HepG2 (cell line): ENCODE measurements around the gene SLC16A3. TPM values are rescaled to one million over a fixed set of nuclear protein-coding genes. Genes with fewer than 3 reads are reported as not detected.

Experiments used
- LCORL ChIP-seq, 2 experiments: fragments of 450-650 bp in 1 of 2; sonication (generic) in 1 of 2; formaldehyde crosslinking in 1 of 2; IDR thresholded peaks; 2 replicates each; pipeline versions ENCODE4 v1.5.0 to v1.6.1; 2017 to 2020; ENCODE audit warnings: antibody characterized with exemption in 1 of 2, missing genetic modification reagents in 1 of 2
- RBAK ChIP-seq: sonication (generic); formaldehyde crosslinking; IDR thresholded peaks from 2 replicates; pipeline ENCODE4 v1.5.1; 2020; ENCODE audit warnings: mild to moderate bottlenecking, missing genetic modification reagents
- ZEB1 ChIP-seq: IDR thresholded peaks from 2 replicates; pipeline ENCODE4 v1.6.1; 2012; ENCODE audit warnings: mild to moderate bottlenecking, low read depth, inconsistent platforms; ENCODE audit not compliant: insufficient replicate concordance
- ZNF335 ChIP-seq: sonication (generic); formaldehyde crosslinking; IDR thresholded peaks from 2 replicates; pipeline ENCODE4 v1.4.0; 2020; ENCODE audit warnings: missing genetic modification reagents
- ZNF567 ChIP-seq: sonication (generic); formaldehyde crosslinking; IDR thresholded peaks from 2 replicates; pipeline ENCODE4 v1.8.1; 2023; ENCODE audit warnings: mild to moderate bottlenecking, missing genetic modification reagents, borderline replicate concordance
- ZNF670 ChIP-seq: sonication (generic); formaldehyde crosslinking; IDR thresholded peaks from 2 replicates; pipeline ENCODE4 v1.8.0; 2022; ENCODE audit warnings: mild to moderate bottlenecking, missing genetic modification reagents, borderline replicate concordance
- ZNF776 ChIP-seq: sonication (generic); formaldehyde crosslinking; IDR thresholded peaks from 2 replicates; pipeline ENCODE4 v1.4.0; 2020; ENCODE audit warnings: mild to moderate bottlenecking, missing genetic modification reagents
- ZSCAN20 ChIP-seq: sonication (generic); formaldehyde crosslinking; IDR thresholded peaks from 2 replicates; pipeline ENCODE4 v1.4.0; 2020; ENCODE audit warnings: missing genetic modification reagents, mild to moderate bottlenecking, borderline replicate concordance
- ZSCAN21 ChIP-seq: sonication (generic); formaldehyde crosslinking; IDR thresholded peaks from 2 replicates; pipeline ENCODE4 v1.8.0; 2022; ENCODE audit warnings: mild to moderate bottlenecking, missing genetic modification reagents, moderate library complexity, borderline replicate concordance
- ZSCAN29 ChIP-seq: sonication (generic); formaldehyde crosslinking; conservative IDR thresholded peaks from 2 replicates; pipeline ENCODE4 v1.4.0; 2020; ENCODE audit warnings: mild to moderate bottlenecking, missing genetic modification reagents
- polyA plus RNA-seq, 8 experiments: library from polyadenylated mRNA; depleted of rRNA in 3 of 8; stranded (reverse) in 7 of 8; unstranded in 1 of 8; fragments of >200 nt; fragmentation: Illumina TruSeq in 4 of 8; extraction: Trizol in 4 of 8; gene quantifications; 2 replicates each; pipeline versions ENCODE4 v1.2.1 to v1.2.3, GENCODE V29; 2011 to 2016; ENCODE audit warnings: low read depth in 4 of 8, missing spikeins in 1 of 8, mixed read lengths in 1 of 8; ENCODE audit not compliant: insufficient read depth in 1 of 8
- total RNA-seq, 5 experiments: library from RNA; depleted of rRNA; stranded (reverse); fragments of >200 nt; fragmentation: Illumina TruSeq; extraction: Trizol; gene quantifications; 2 replicates each; pipeline ENCODE4 v1.2.3, GENCODE V29; 2016; ENCODE audit warnings: low read depth in 1 of 5
- TF ChIP-seq, protein P1 (sequence below): sonication (generic); formaldehyde crosslinking; IDR thresholded peaks from 2 replicates; pipeline ENCODE4 v1.5.1; 2020; ENCODE audit warnings: mild to moderate bottlenecking, missing genetic modification reagents, moderate library complexity
- TF ChIP-seq, protein P2 (sequence below), 2 experiments: sonication (generic) in 1 of 2; formaldehyde crosslinking in 1 of 2; IDR thresholded peaks; 2 replicates each; pipeline versions ENCODE4 v1.6.1 to v1.9.0; 2014 to 2022; ENCODE audit warnings: antibody characterized with exemption in 1 of 2, borderline replicate concordance in 1 of 2, inconsistent platforms in 1 of 2, low read depth in 1 of 2, missing genetic modification reagents in 1 of 2
- TF ChIP-seq, protein P3 (sequence below): sonication (generic); formaldehyde crosslinking; IDR thresholded peaks from 2 replicates; pipeline ENCODE4 v1.5.0; 2020; ENCODE audit warnings: missing genetic modification reagents

SLC16A3 gene
- total and polyA plus RNA-seq, 2 of the 13 experiments (the other 11 are each of a cell fraction or from before 2014, with no cell fraction given): 242 to 349 TPM

DNA sequence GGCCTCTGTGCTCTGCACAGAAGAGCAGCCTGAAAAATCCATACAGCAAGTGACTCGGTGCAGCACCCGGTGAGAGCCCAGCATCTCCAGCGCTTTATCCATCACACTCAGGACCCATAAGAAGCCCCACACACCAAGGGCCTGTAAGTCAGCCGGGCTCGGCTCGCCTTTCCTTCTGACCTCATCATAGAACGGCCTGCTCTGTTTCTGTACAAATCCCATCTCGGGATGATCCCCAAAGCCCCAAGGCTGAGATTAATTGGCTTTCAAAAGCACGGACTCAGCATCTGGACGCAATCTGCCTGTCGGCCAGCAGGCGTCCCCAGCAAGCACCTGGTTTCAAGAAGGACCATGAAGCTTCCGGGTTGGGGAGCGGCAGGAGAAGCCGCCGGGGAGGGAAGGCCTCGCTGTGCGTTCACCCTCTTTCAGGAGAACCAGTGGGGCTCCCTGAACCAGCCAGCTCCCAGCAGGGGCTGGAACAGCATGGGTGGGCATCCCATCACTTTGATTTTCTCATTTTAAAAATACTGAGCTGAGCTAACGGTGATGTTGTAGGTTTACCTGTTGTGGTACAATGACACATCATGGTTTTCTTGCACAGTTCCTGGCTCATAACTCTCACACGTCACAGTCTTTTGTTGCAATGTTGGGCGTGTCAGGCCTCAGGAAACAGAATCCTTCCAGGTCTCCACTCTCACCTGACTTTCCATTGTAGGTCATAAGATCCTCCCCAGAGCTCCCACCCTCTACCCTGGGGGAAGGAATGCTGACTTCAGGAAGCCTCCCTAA, 22.9 kb upstream of the SLC16A3 start (continued):
- TF ChIP-seq RBAK (CRISPR knock-in tag) (0 out of 2 replicates have a peak, but pooled peaks have one; percentile 22), ZSCAN20 (no peak), ZNF567 (CRISPR knock-in tag) (no peak), ZEB1 (peak; percentile 54), ZSCAN29 (no peak), LCORL (IDR thresholded peaks at IDR 0.05) (no peak), LCORL (CRISPR knock-in tag; IDR thresholded peaks at IDR 0.05) (peak; percentile 53; the same call in 1 of the 2 replicates), ZSCAN21 (CRISPR knock-in tag) (peak; percentile 62; the same call in 1 of the 2 replicates), ZNF776 (no peak), ZNF670 (no peak), ZNF335 (CRISPR knock-in tag) (peak; percentile 66; the same call in 1 of the 2 replicates)
- TF ChIP-seq, protein P1, sequence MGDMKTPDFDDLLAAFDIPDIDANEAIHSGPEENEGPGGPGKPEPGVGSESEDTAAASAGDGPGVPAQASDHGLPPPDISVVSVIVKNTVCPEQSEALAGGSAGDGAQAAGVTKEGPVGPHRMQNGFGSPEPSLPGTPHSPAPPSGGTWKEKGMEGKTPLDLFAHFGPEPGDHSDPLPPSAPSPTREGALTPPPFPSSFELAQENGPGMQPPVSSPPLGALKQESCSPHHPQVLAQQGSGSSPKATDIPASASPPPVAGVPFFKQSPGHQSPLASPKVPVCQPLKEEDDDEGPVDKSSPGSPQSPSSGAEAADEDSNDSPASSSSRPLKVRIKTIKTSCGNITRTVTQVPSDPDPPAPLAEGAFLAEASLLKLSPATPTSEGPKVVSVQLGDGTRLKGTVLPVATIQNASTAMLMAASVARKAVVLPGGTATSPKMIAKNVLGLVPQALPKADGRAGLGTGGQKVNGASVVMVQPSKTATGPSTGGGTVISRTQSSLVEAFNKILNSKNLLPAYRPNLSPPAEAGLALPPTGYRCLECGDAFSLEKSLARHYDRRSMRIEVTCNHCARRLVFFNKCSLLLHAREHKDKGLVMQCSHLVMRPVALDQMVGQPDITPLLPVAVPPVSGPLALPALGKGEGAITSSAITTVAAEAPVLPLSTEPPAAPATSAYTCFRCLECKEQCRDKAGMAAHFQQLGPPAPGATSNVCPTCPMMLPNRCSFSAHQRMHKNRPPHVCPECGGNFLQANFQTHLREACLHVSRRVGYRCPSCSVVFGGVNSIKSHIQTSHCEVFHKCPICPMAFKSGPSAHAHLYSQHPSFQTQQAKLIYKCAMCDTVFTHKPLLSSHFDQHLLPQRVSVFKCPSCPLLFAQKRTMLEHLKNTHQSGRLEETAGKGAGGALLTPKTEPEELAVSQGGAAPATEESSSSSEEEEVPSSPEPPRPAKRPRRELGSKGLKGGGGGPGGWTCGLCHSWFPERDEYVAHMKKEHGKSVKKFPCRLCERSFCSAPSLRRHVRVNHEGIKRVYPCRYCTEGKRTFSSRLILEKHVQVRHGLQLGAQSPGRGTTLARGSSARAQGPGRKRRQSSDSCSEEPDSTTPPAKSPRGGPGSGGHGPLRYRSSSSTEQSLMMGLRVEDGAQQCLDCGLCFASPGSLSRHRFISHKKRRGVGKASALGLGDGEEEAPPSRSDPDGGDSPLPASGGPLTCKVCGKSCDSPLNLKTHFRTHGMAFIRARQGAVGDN (CRISPR knock-in tag): peak; percentile 93
- TF ChIP-seq, protein P2, sequence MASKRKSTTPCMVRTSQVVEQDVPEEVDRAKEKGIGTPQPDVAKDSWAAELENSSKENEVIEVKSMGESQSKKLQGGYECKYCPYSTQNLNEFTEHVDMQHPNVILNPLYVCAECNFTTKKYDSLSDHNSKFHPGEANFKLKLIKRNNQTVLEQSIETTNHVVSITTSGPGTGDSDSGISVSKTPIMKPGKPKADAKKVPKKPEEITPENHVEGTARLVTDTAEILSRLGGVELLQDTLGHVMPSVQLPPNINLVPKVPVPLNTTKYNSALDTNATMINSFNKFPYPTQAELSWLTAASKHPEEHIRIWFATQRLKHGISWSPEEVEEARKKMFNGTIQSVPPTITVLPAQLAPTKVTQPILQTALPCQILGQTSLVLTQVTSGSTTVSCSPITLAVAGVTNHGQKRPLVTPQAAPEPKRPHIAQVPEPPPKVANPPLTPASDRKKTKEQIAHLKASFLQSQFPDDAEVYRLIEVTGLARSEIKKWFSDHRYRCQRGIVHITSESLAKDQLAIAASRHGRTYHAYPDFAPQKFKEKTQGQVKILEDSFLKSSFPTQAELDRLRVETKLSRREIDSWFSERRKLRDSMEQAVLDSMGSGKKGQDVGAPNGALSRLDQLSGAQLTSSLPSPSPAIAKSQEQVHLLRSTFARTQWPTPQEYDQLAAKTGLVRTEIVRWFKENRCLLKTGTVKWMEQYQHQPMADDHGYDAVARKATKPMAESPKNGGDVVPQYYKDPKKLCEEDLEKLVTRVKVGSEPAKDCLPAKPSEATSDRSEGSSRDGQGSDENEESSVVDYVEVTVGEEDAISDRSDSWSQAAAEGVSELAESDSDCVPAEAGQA (IDR thresholded peaks at IDR 0.05; ENCODE audit: low read depth): no peak
- TF ChIP-seq, protein P2 (CRISPR knock-in tag; IDR thresholded peaks at IDR 0.05; ENCODE audit: borderline replicate concordance): no peak
- TF ChIP-seq, protein P3, sequence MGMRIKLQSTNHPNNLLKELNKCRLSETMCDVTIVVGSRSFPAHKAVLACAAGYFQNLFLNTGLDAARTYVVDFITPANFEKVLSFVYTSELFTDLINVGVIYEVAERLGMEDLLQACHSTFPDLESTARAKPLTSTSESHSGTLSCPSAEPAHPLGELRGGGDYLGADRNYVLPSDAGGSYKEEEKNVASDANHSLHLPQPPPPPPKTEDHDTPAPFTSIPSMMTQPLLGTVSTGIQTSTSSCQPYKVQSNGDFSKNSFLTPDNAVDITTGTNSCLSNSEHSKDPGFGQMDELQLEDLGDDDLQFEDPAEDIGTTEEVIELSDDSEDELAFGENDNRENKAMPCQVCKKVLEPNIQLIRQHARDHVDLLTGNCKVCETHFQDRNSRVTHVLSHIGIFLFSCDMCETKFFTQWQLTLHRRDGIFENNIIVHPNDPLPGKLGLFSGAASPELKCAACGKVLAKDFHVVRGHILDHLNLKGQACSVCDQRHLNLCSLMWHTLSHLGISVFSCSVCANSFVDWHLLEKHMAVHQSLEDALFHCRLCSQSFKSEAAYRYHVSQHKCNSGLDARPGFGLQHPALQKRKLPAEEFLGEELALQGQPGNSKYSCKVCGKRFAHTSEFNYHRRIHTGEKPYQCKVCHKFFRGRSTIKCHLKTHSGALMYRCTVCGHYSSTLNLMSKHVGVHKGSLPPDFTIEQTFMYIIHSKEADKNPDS: peak; percentile 59; the same call in 1 of the 2 replicates
